Thyroid gland (tissue), 4 donors: ENCODE results near the gene CHRNA1.

Experiments
- CTCF ChIP-seq, 6 experiments: fragments of 200-600 bp in 3 of 6; fragments of 450-650 bp in 3 of 6; sonication (generic) in 3 of 6; IDR thresholded peaks; one replicate each; pipeline ENCODE4 v1.5.1; 2016 to 2019; ENCODE audit warnings: antibody characterized with exemption in 6 of 6, mild to moderate bottlenecking in 2 of 6, inconsistent platforms in 1 of 6, moderate library complexity in 1 of 6
- POLR2A ChIP-seq, 2 donors: fragments of 450-650 bp; IDR thresholded peaks; one replicate each; pipeline ENCODE4 v1.6.1; 2017; ENCODE audit warnings: antibody characterized with exemption in 2 of 2, mild to moderate bottlenecking in 2 of 2, moderate library complexity in 1 of 2

- TF ChIP-seq CTCF (IDR thresholded peaks at IDR 0.05) (no peak), POLR2A (IDR thresholded peaks at IDR 0.05) (no peak)
Measured at GRCh38 chr2:174784316-174784715, 20.0 kb upstream of the CHRNA1 start.
